Neutrophil (primary cell): ENCODE data around the gene MUC2.

Experiments
- H3K27ac ChIP-seq: fragments of 200-600 bp; sonication (generic); 2 replicates; pipeline ENCODE4 v1.5.1; 2016; ENCODE audit warnings: mild to moderate bottlenecking, moderate library complexity
- H3K27me3 ChIP-seq: fragments of 200-600 bp; sonication (generic); 2 replicates; pipeline ENCODE4 v1.6.0; 2016; ENCODE audit warnings: mild to moderate bottlenecking
- H3K36me3 ChIP-seq: fragments of 200-600 bp; sonication (generic); 2 replicates; pipeline ENCODE4 v1.5.1; 2017
- H3K4me1 ChIP-seq, 2 experiments: fragments of 200-600 bp in 1 of 2; sonication (generic) in 1 of 2; 1 replicate in 1 of 2; 2 replicates in 1 of 2; pipeline versions ENCODE4 v1.5.1 to v1.6.1; 2013 to 2016; ENCODE audit warnings: low read depth in 1 of 2, low read length in 1 of 2, mild to moderate bottlenecking in 1 of 2, moderate library complexity in 1 of 2; ENCODE audit not compliant: control insufficient read depth in 1 of 2, insufficient read depth in 1 of 2
- H3K4me3 ChIP-seq, 2 experiments: fragments of 200-600 bp in 1 of 2; sonication (generic) in 1 of 2; 1 replicate in 1 of 2; 2 replicates in 1 of 2; pipeline ENCODE4 v1.5.1; 2013 to 2016; ENCODE audit warnings: low read depth in 1 of 2, low read length in 1 of 2, mild to moderate bottlenecking in 1 of 2, moderate library complexity in 1 of 2
- H3K9me3 ChIP-seq: fragments of 200-600 bp; sonication (generic); 2 replicates; pipeline ENCODE4 v1.5.1; 2016
- CTCF ChIP-seq: fragments of 200-600 bp; sonication (generic); IDR thresholded peaks from 2 replicates; pipeline ENCODE4 v1.5.1; 2016; ENCODE audit warnings: antibody characterized with exemption

The MUC2 gene

GRCh38 chr11:1086171-1087102 lies 11.8 kb downstream of the MUC2 start:
- Histone ChIP-seq H3K4me3 (no peak overlapping the region), H3K27ac (no peak overlapping the region), H3K36me3 (no peaks in the 10 kb centered on the region), H3K27me3 (no peaks in the 10 kb centered on the region), H3K4me1 (no peaks in the 10 kb centered on the region), H3K9me3 (no peaks in the 10 kb centered on the region)
- no peak for TF ChIP-seq CTCF

DNA sequence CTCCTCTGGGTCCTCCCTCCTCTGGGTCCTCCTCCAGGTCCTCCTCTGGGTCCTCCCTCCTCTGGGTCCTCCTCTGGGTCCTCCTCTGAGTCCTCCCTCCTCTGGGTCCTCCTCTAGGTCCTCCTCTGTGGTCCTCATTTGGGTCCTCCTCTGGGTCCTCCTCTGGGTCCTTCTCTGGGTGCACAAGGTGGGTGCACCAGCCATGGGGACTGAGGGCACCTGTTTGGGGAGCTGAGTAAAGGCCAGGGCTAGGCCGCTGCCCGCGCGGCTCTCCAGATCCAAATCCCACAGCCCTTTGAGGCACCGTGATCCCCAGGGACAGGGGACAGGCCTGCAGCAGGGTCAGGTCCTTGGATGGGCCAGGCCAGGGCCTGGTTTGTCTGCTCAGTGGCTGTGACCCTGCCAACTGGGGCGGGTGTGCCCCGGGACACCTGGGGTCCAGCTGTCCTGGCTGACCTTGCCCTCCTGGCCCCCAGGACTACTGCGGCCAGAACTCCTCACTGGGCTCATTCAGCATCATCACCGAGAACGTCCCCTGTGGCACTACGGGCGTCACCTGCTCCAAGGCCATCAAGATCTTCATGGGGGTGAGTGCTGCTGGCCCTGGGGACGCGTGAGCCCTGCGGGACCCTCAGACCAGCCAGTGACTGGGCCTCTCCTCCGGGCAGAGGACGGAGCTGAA lies 12.7 kb downstream of the MUC2 start:
- TF ChIP-seq CTCF, result no peak
- Histone ChIP-seq H3K9me3 (no peaks in the 10 kb centered on the region), H3K4me3 (no peak overlapping the region), H3K4me1 (no peaks in the 10 kb centered on the region), H3K27me3 (no peaks in the 10 kb centered on the region), H3K27ac (no peak overlapping the region), H3K36me3 (no peaks in the 10 kb centered on the region)

- no peak overlapping the region for H3K27ac ChIP-seq
- no peaks in the 10 kb centered on the region for H3K27me3 ChIP-seq
- H3K4me3 ChIP-seq, result no peak overlapping the region
- no peaks in the 10 kb centered on the region for H3K9me3 ChIP-seq
- TF ChIP-seq CTCF, result no peak
- no peaks in the 10 kb centered on the region for H3K36me3 ChIP-seq
- H3K4me1 ChIP-seq, result no peaks in the 10 kb centered on the region
Measured at GRCh38 chr11:1087961-1088926, 13.6 kb downstream of the MUC2 start.

- H3K27me3 ChIP-seq, result no peaks in the 10 kb centered on the region
- H3K9me3 ChIP-seq, result no peaks in the 10 kb centered on the region
- H3K4me1 ChIP-seq, result no peaks in the 10 kb centered on the region
- no peak for TF ChIP-seq CTCF
- no peak overlapping the region for H3K27ac ChIP-seq
- H3K36me3 ChIP-seq, result no peaks in the 10 kb centered on the region
- no peak overlapping the region for H3K4me3 ChIP-seq
Measured at GRCh38 chr11:1088927-1089737, 14.5 kb downstream of the MUC2 start.
